Smooth muscle cell of the brain vasculature (primary cell): ENCODE data around the gene OR2J3.
"Not testable (repeated sequence)": the region's sequence is repeated elsewhere in the genome, so short reads cannot be mapped to it uniquely, and the experiment has no call there.

Experiments
- DNase-seq: peaks from one replicate; pipeline ENCODE4 v3.0.0-alpha.2; 2012; ENCODE audit warnings: low read depth, low spot score

The OR2J3 gene

GRCh38 chr6:29107758-29108157, at the start of gene OR2J3:
TSS of gene OR2J3 (plus strand) at chr6:29108058. CDS start at chr6:29111891, 3,833 bp downstream.
- no peak for DNase-seq

- DNase-seq: no peak
These were observed 35.8 kb upstream of the OR2J3 start for GRCh38 chr6:29071831-29072723.

- DNase-seq: no peak
These were observed 28.7 kb upstream of the OR2J3 start for GRCh38 chr6:29079203-29079602.

GRCh38 chr6:29081312-29081711, 26.5 kb upstream of the OR2J3 start:
- no peak for DNase-seq

- DNase-seq: no peak
These were observed 25.4 kb upstream of the OR2J3 start for GRCh38 chr6:29082457-29082856.

- DNase-seq: no peak
These were observed 20.6 kb upstream of the OR2J3 start, which contains the start of gene OR2B3 for GRCh38 chr6:29087213-29087612. TSS of gene OR2B3 (minus strand) at chr6:29087313. CDS start at chr6:29087248, 65 bp downstream.

GRCh38 chr6:29092957-29093356, 14.9 kb upstream of the OR2J3 start:
- no peak for DNase-seq

- no peak for DNase-seq
These were observed 10.1 kb upstream of the OR2J3 start for GRCh38 chr6:29097803-29098202.

- DNase-seq: no peak
These were observed 8.7 kb upstream of the OR2J3 start, which contains the start of gene OR2J1 for GRCh38 chr6:29099190-29099589. TSS of gene OR2J1 (plus strand) at chr6:29099490. CDS start at chr6:29100943, 1,453 bp downstream.

GRCh38 chr6:29112135-29112534, 4.3 kb downstream of the OR2J3 start:
- no peak for DNase-seq

- not testable (repeated sequence) for DNase-seq
These were observed 7.1 kb downstream of the OR2J3 start for GRCh38 chr6:29114964-29115363.

- DNase-seq: no peak
These were observed 21.6 kb downstream of the OR2J3 start for GRCh38 chr6:29129326-29130012.

GRCh38 chr6:29130644-29131043, 22.8 kb downstream of the OR2J3 start:
- DNase-seq: no peak

GRCh38 chr6:29131691-29132090, 23.8 kb downstream of the OR2J3 start:
- DNase-seq: no peak

- no peak for DNase-seq
These were observed 29.9 kb downstream of the OR2J3 start for GRCh38 chr6:29137724-29138123.

GRCh38 chr6:29141606-29142005, 33.7 kb downstream of the OR2J3 start:
- no peak for DNase-seq

- no peak for DNase-seq
These were observed 34.5 kb downstream of the OR2J3 start for GRCh38 chr6:29142309-29142708.

- no peak for DNase-seq
These were observed 38.3 kb downstream of the OR2J3 start for GRCh38 chr6:29146179-29146578.

- no peak for DNase-seq
These were observed 39.2 kb downstream of the OR2J3 start for GRCh38 chr6:29147074-29147473.

- DNase-seq: not testable (repeated sequence)
These were observed 41.6 kb downstream of the OR2J3 start for GRCh38 chr6:29149444-29149843.

- no peak for DNase-seq
These were observed 45.2 kb downstream of the OR2J3 start for GRCh38 chr6:29153083-29153482.

- not testable (repeated sequence) for DNase-seq
These were observed 47.3 kb downstream of the OR2J3 start for GRCh38 chr6:29155182-29155581.

- not testable (repeated sequence) for DNase-seq
These were observed 52.1 kb downstream of the OR2J3 start for GRCh38 chr6:29159922-29160321.
